HG03066 (cell line): ENCODE results near the gene CMA1.
"Not testable (repeated sequence)": the region's sequence is repeated elsewhere in the genome, so short reads cannot be mapped to it uniquely, and the experiment has no call there.

Experiments used
- ATAC-seq: cut with Tn5 transposase; IDR thresholded peaks from one replicate; pipeline ENCODE4 v1.9.1; 2021; ENCODE audit warnings: low read depth; ENCODE audit not compliant: unreplicated experiment

Gene CMA1

GRCh38 chr14:24508155-24508840, at the start of gene CMA1:
Gene CMA1, minus strand, starts transcription at chr14:24508265. Its CDS starts 30 bp downstream, at chr14:24508235.
- no peak for ATAC-seq

GRCh38 chr14:24556756-24557155, 48.7 kb upstream of the CMA1 start:
- ATAC-seq: no peak

GRCh38 chr14:24549064-24549463, 41.0 kb upstream of the CMA1 start:
- not testable (repeated sequence) for ATAC-seq

GRCh38 chr14:24542346-24542936, 34.4 kb upstream of the CMA1 start:
- ATAC-seq: no peak

GRCh38 chr14:24535737-24536136, 27.7 kb upstream of the CMA1 start:
- ATAC-seq: no peak

GRCh38 chr14:24534286-24534685, 26.2 kb upstream of the CMA1 start:
- ATAC-seq: no peak

GRCh38 chr14:24525877-24526620, 18.0 kb upstream of the CMA1 start:
- not testable (repeated sequence) for ATAC-seq

GRCh38 chr14:24518851-24519250, 10.8 kb upstream of the CMA1 start:
- ATAC-seq: no peak

- ATAC-seq: no peak
Observed at GRCh38 chr14:24514209-24514608, 6.1 kb upstream of the CMA1 start.

- ATAC-seq: no peak
Observed at GRCh38 chr14:24513009-24513408, 4.9 kb upstream of the CMA1 start.

- no peak for ATAC-seq
Observed at GRCh38 chr14:24506443-24506842, 1.6 kb downstream of the CMA1 start.

- no peak for ATAC-seq
Observed at GRCh38 chr14:24504425-24504950, 3.6 kb downstream of the CMA1 start.

GRCh38 chr14:24491586-24492408, 16.3 kb downstream of the CMA1 start:
- not testable (repeated sequence) for ATAC-seq

- ATAC-seq: no peak
Observed at GRCh38 chr14:24483604-24484252, 24.3 kb downstream of the CMA1 start.

- not testable (repeated sequence) for ATAC-seq
Observed at GRCh38 chr14:24482699-24483303, 25.3 kb downstream of the CMA1 start.

GRCh38 chr14:24481622-24482324, 26.3 kb downstream of the CMA1 start:
- peak; percentile 75 for ATAC-seq

- not testable (repeated sequence) for ATAC-seq
Observed at GRCh38 chr14:24479999-24480398, 28.1 kb downstream of the CMA1 start.

- no peak for ATAC-seq
Observed at GRCh38 chr14:24475261-24475660, 32.8 kb downstream of the CMA1 start.

- no peak for ATAC-seq
Observed at GRCh38 chr14:24473211-24473610, 34.9 kb downstream of the CMA1 start.
